Astrocyte of the hippocampus (primary cell): ENCODE results near the gene RBX1.
"Not testable (repeated sequence)": the region's sequence is repeated elsewhere in the genome, so short reads cannot be mapped to it uniquely, and the experiment has no call there.

Source experiments
- DNase-seq: peaks from one replicate; pipeline ENCODE4 v3.0.0; 2011; ENCODE audit warnings: low read depth, low spot score

The RBX1 gene

DNA sequence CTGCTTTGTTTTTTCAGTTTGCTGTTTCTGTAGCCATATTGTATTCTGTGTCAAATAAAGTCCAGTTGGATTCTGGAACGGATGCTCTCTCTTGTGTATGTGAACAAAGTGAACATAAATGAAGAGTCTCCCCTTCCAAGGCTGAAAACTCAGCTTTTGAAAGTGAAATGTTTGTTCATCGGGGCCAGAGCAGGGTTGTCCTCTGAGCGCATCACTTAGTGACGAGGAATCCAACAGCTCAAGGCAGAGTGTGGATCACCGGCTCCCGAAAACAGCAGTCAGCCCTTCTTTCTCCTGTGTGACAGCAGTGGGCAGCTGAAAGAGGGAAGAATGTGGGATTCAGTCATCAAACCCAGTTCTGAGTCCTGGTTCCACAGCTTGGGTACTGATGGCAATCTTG, 21.4 kb downstream of the RBX1 start:
- no peak for DNase-seq

DNA sequence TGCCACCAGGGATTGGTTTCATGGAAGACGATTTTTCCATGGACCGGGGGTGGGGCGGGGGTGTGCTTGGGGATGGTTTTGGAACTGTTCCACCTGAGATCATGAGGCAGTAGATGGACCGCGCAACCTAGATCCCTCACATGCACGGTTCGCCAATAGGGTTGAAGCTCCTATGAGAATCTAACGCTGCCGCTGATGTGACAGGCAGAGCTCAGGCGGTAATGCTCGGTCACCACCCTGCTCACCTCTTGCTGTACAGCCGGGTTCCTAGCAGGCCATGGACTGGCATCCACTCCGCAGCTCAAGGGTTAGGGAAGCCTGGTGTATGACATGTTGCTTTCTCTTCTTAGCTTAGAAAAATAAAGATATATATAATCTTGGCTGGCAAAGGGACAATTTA, 22.0 kb downstream of the RBX1 start:
- no peak for DNase-seq

DNA sequence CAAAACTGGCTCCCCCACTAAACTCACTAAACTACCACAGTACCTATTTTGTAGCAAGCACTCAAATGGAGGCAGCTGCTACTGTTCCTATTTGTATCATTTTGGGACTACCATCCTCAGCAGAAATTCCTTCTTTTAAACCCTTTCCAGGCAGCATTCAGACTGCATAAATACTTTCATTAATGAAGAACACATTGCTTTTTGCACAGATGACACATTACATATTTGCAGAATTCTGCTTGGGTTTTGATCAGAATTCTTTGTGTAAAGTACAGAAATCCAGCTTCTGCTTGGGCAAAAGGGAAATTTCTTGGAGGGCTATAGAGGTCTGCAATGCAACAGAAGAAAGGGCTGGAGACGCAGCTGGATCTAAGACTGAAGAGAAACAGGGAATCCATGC, 24.2 kb downstream of the RBX1 start:
- DNase-seq: no peak

DNA sequence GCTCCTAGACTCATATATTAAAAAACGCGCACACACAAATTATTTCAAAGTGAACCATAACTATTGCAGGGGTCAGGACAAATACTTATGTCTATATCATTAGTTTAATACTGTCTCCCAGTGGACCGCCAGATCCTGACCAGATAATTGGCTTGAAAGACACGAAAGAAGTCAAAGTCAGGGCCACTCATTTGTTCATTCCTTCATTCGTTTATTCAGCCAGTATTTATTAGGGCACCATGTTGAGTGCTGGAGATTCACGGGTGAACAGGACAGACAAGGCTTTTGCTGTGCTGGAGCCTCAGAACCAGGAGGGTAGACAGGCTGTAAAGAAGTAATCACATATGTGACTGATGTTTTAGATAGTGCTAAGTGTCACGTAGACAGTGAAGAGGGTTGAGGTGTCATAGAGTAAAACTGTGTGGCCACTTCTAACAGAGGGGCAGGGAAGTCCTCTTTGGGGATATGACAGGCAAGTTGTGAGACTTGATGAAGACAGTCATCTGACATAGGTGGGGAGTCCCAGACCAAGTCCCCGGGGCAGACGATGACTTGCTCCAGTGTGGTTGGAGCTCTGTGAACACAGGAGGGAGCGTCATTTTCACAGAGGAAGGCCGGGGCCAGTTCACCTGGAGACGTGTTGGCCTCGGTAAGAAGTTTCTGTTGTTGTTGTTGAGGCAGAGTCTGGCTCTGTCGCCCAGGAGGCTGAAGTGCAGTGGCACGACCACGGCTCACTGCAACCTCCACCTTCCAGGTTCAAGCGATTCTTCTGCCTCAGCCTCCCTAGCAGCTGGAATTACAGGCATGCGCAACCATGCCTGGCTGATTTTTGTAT, 25.9 kb downstream of the RBX1 start:
- no peak for DNase-seq

DNA sequence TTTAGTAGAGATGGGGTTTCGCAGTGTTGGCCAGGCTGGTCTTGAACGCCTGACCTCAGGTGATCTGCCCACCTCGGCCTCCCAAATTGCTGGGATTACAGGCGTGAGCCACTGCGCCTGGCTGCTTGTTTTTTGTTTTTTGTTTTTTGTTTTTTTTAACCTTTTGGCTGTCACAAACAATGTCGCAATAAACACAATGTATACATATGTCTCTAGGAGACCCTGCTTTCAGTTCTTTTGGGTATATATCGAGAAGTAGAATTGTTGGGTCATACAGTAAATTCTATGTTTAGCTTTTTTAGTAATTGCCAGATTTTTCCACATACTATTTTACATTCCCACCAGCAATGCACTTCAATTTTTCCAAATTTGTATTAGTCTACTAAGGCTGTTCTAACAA, 28.0 kb downstream of the RBX1 start:
- no peak for DNase-seq

DNA sequence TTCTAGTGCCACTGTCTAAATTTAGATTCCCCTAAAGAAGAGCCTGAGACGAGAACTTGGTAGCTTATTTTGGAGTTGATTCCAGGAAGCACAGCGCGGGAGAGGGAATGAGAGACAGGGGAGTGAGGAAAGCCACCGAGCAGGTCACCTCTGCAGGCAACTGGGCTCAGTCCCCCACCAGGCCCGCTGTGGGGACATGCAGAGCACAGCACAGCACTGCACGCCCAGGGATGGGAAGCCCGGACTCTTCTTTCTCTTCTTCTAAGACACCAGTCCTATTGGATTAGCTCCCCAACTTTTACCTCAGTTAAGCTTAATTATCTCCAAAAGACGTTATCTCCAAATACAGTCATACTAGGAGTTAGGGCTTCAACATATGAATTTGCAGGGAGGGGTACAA, 28.7 kb downstream of the RBX1 start:
- DNase-seq: no peak

DNA sequence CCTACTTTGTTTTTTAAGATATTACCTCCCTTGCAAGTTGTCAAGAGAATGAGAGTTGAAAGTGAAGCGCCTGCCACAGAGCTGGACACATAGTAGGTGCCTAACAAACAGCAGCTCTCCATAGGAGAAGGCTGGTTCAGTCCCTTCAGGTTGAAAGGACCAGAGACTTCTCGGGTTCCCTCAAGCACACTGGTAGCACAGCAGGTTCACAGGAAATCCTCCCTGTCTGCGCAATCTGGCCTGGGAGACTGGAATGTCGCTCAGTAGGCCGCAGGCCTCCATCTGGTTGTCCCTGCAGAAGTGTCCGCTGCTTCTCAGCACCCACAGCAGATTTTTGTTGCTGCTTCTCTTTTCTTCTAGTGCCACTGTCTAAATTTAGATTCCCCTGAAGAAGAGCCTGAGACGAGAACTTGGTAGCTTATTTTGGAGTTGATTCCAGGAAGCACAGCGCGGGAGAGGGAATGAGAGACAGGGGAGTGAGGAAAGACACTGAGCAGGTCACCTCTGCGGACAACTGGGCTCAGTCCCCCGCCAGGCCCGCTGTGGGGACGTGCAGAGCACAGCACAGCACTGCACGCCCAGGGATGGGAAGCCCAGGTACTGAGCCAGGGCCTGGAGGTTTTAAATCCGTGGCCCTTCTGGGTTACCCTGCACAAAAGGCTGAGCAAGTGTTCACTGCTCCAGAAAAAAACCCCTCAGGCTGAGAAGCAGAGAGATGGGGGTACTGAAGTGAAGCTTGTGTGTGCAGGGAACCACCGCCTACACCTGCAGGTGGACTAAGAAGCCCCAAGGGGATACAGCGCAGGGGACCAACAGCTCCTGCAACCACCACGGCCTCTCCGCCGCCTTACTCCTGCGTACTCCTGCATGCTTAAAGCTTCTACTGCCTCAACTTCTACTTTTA, 31.6 kb downstream of the RBX1 start:
- no peak for DNase-seq

DNA sequence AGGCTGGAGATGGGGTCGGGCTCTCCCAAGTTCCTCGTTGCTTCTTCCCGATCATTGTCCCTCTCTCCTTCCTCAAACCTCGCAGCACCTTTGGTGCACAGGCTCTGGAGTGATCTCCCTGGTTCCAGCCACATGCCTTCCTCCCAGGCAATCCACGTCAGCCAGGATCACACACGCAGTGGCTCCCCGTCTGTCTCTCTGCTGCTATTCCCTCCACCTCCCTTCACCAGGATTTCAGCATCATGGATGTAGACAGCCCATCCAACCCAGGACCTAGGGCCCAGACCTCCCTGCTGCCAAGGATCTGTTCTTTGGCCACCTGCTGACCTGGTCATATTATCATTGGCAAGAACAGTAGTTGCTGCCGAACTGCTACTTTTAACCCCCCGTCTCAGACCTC, 40.1 kb downstream of the RBX1 start:
- DNase-seq: no peak

DNA sequence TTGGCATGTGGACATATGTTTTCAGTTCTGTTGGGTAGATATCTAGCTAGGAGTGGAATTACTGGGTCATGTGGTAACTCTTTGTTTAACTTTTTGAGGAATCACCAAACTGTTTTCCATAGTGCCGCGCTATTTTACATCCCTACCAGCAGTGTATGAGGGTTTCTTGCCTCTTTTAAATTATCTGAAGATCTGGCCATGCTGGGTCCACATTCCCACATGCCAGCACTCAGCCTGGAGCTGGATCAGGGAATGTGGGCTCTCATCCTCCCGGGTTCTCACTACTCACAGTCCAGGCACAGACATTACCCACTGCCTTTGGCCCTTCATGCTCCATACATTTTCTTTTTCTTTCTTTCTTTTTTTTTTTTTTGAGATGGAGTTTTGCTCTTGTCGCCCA, 44.6 kb downstream of the RBX1 start:
- DNase-seq: no peak

DNA sequence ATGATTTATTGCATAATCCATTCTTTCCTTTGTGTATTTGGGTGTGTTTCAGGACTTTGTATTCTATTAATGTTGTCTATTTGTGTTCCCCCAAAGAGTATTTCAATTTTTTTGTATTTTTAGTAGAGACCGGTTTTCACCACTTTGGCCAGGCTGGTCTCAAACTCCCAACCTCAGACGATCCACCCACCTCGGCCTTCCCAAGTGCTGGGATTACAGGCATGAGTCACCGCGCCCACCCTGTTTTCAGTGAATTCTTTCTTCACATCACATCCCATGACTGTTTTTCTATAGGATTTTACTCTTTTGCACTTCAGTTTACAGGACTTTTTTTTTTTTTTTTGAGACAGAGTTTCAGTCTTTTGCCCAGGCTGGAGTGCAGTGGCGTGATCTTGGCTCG, 46.3 kb downstream of the RBX1 start:
- no peak for DNase-seq

DNA sequence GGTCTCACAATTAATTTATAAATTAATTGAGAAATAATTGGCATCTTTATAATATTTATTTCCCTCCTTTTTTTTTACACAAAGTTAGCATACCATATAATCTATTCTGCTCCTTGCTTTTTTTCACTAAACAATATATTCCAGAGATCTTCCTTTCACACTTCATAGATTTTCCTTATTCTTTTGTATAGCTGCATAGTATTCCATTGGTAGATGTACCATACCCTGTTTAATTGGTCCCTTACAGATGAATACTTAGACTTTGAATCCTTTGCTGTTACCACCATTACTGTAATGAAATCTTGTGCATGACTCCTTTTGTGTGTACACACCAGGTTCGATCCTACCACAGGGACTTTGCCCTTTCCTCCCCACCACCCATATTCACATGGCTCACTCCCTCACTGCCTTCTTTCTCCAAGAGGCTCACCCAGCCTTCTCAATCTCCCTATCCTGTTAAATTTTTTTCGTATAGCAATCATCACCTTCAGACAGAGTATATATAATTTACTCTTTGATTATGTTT, 48.9 kb downstream of the RBX1 start:
- no peak for DNase-seq

DNA sequence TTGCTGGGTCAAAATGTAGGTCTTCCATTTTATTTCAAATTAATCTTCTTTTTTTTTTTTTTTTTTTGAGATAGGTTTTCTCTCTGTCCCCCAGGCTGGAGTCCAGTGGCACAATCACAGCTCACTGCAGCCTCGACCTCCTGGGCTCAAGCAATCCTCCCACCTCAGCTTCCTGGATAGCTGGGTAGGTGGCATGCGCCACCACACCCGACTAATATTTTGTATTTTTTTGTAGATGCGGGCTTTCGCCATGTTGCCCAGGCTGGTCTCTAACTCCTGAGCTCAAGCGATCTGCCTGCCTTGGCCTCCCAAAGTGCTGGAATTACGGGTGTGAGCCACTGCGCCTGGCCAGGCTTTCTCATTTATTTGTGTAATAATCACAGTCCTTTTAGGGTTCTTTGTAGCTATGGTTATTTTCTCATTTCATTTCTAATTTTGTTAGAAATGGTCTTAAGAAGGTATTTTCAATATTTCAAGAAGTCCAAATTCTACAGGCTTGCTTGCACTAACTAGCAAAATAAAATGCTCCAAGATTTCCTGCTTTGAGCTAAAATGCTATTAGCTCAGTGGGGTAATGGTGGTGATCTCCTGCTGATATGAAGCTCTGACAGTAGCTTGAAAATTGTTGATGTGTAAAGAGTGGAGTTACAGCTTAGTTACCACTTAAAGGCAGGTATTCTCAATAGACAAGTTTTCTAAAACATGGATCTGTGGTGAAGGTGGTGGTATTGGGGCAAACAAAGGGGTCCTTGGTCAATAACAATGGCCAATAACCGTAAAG, 50.0 kb downstream of the RBX1 start:
- DNase-seq: peak; percentile 6

DNA sequence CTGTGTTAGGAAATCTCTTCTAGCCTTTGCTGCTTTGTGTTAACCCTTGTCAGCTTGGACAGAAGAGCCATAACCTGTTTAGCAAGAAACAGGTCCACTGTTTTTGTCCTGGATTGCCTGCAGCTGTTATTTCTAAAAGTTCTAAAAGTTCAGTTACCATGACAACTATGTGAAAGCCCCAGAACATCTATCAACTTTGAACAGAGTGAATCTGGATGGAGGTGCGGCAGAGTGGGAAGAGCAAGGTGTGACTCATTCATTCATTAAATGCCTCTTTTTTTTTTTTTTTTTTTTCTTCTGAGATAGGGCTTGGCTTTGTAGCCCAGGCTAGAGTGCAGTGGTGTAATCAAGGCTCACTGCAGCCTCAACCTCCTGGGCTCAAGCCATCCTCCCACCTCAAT, 50.5 kb downstream of the RBX1 start:
- peak; percentile 55 for DNase-seq

DNA sequence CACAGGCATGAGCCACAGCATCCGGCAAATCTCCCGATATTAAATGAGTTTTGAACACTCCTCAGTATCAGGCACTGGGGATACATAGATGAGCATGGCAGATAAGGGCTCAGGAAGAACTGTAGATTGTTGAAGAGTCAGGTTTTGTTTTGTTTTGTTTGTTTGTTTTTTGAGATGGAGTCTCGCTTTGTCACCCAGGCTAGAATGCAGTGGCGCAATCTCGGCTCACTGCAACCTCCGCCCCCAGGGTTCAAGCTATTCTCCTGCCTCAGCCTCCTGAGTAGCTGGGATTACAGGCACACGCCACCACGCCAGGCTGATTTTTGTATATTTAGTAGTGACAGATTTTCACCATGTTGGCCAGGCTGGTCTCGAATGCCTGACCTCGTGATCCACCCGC, 51.2 kb downstream of the RBX1 start:
- DNase-seq: not testable (repeated sequence)

DNA sequence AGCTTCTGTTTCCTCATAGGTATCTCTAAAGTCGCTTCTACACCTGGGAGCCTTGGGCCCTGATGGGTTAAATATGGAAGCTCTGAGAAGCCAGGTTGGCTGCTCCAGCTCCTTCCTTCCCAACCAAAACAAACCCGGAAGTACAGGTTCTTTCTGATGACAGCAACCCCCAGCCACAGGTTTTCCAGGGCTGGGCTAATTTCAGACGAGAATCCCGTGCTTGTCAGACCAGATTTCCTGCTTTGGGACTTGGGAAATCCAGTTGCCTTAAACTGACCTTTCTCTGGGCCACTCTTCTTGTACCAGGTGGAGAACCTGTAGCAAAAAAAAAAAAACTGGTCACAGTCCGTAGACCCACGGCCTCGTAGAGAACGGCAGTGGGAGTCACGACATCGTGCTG, 51.9 kb downstream of the RBX1 start:
- DNase-seq: no peak

DNA sequence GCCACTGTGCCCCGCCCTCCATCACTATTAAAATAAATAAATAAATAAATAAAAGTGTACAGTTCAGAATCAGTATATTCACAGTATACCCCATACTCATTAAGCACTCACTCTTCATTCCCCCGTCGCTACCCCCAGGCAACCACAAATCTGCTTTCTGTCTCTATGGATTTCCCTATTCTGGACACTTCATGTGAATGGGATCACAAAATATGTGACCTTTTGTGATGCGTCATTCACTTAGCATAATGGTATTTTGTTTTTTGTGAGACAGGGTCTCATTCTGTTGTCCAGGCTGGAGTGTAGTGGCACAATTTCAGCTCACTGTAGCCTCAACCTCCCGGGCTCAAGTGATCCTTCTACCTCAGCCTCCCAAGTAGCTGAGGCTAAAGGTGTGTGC, 52.8 kb downstream of the RBX1 start:
- DNase-seq: no peak

DNA sequence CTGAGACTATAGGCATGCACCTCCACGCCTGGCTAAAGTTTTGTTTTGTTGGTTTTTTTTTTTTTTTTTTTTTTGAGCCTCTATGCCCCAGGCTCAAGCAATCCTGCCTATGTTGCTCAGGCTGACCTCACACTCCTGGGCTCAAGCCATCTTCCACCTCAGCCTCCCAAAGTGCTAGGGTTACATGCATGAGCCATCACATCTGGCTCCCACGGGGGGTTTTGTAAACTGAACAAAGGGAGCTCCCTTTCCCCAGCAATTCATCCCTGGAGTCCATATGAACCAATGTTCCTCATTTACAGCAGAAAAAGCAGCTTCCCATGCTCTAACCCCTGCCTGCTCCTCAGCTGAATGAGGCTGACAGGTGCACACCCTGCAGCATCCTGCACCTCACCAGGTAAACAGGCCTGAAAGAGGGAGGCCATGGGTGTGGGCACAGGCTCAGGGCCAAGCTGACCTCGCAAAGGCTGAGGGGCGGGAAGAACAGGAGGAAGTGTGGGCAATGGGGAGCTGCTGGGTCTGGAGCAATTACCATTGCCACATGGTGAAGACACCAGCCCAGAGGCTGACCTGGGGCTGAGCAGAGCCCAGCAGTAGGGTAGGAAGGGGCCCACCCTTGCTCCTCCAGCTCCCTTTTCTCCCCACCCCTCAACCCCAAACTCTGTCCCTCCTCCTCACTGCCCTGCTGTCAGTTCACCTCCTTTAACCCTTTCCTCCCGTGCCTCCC, 58.2 kb downstream of the RBX1 start:
- peak; percentile 44 for DNase-seq

DNA sequence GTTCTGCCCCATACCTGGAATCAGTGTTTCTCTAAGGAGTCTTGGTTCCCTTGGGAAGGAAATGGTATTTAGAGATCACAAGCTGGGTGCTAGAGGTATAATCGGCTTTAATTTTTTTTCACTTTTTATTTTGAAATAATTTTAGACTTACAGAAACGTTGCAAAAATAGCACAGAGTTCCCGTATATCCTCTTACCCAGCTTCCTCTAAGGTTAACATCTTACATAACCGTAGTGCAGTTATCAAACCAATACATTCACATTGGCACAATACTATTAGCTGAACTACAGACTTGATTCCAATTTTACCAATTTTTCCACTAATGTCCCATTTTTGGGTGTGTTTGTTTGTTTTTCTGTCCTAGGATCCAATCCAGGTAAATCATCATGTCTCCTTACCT, 63.8 kb downstream of the RBX1 start:
- no peak for DNase-seq

DNA sequence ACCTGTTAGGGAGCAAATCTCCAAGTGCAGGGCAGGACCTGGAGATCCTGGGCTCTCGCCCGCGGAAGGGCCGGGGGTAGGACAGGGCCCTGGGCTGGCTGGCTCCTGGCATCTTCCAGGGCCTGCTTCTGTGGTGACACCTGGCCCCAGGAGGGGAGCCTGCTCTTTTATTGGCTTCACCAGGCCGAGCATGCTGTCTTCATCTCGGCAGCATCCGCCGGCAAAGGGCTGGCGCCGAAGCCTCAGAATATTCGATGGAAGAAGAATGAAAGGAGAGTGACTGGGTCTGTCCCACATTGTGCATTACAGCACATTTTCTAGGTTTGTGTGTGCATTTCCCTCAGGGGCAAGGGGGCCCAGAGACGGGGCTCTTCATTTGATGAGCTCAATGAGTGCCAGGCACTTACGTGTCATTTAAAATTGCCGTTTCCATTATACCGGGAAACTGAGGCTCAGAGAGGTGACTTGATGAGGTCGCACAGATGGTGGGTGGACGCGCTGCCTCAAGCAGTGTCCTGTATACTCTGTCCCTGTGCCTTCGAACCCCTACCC, 70.0 kb downstream of the RBX1 start:
- no peak for DNase-seq

DNA sequence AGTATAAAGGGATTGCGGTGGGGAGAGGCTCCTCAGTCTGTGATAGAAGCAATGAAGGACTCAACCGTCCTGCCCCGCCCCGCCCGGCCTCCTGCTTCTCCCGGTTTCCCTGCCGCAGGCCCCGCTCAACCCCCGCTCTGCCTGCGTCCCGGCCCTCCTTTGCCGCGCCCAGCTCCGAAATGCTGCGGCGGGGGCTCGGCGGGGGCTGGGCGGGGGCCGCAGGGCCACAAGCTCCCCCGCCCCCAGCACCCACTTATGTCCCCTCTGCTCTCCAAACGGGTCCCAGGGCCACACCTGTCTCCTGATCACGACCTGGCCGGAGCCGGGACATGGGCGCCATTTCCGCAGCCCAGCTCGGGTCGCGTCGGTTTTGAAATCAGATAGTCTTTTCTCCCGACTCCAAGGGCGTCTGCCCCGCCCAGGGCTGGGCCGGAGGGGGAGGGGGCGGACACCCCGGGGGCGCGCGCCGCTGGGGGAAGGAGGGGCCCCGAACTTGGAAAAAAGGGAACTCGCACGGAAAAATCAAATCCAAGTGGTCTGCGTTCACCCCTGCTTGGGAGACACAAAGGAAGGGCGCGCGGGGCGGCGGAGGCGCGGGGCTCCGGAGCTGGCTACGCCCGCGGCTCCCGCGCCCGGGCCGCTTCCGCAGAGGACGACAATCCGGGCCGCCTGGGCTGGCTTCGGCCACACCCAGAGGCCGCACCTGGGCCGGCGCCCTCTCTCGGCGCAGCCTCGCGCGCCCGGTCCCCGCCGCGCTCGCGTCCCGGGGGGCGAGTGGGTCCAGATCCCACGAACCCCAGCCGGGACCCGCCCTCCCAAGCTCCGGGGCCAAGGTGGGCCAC, 70.7 kb downstream of the RBX1 start:
- peak; percentile 71 for DNase-seq
